T47D (cell line): Measurements from ENCODE around the gene C2orf92.

Experiments used
- DNase-seq, 2 experiments: peaks; one replicate each; pipeline versions ENCODE4 v3.0.0 to v3.0.0-alpha.2; 2011 to 2012; ENCODE audit warnings: low read depth in 1 of 2, low spot score in 1 of 2
- JUND ChIP-seq: IDR thresholded peaks from 2 replicates; pipeline ENCODE4 v1.6.1; 2012; ENCODE audit warnings: low read depth
- in situ Hi-C: cut with HindIII; loops from 2 replicates; pipeline ENCODE4 v1.10.0; 2016; ENCODE audit warnings: low sequenced_read_pairs, low pct_unique_long_range_greater_than_20kb

The C2orf92 gene

GRCh38 chr2:97741251-97741650 is 71.7 kb downstream of the C2orf92 start:
- in situ Hi-C loops, result no loop called here
- TF ChIP-seq JUND, result no peak
- DNase-seq, result no peak

- no peak for TF ChIP-seq JUND
- in situ Hi-C loops, result no loop called here
Observed at GRCh38 chr2:97741686-97742085, 72.2 kb downstream of the C2orf92 start.

DNA sequence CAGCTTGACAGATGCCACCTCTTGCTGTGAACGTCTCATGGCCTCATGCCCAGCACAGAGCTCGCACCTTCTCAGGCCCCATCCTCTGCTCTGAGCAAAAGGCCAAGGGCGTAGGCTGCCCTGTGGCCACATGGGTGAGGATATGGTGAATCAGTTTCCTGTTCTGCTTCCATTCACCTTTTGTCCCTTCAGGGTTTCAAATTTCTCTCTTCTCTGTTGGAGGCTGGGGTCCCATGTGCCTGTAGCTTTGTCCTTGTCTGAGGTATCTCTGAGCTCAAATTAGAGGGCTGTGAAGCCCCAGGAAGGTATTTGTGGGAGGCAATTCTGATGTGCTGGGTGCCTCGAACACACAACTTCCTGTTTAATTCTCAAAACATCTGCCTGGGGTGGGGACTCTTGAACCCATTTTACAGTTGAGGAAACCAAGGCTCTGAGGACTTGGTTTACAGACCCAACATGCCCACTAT is 72.9 kb downstream of the C2orf92 start:
- in situ Hi-C loops, result no loop called here

More at GRCh38 chr2:97741686-97742085, 72.2 kb downstream of the C2orf92 start:
- DNase-seq, result no peak

DNA sequence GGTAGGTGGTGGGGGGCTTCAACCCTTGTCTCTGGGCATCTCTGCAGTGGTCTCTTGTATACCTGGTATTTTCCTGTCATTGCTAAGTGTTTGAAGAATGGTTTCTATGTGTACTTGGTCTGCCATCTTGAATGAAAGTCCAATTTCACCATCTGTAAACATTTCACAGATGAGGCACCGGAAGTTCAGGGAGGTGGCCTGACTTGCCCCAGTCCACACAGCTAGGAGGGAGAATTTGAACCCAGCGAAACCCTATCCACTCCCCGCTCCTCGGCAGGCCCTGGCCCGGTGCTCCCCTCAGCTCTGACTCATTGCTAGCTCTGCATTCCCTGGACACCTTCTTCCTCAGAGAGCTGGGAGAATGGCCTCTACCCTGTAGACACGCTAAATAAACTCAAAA is 74.4 kb downstream of the C2orf92 start:
- TF ChIP-seq JUND, result no peak
- in situ Hi-C loops, result no loop called here
- DNase-seq, result no peak

More for the DNA sequence above, 72.9 kb downstream of the C2orf92 start:
- TF ChIP-seq JUND, result no peak
- no peak for DNase-seq

DNA sequence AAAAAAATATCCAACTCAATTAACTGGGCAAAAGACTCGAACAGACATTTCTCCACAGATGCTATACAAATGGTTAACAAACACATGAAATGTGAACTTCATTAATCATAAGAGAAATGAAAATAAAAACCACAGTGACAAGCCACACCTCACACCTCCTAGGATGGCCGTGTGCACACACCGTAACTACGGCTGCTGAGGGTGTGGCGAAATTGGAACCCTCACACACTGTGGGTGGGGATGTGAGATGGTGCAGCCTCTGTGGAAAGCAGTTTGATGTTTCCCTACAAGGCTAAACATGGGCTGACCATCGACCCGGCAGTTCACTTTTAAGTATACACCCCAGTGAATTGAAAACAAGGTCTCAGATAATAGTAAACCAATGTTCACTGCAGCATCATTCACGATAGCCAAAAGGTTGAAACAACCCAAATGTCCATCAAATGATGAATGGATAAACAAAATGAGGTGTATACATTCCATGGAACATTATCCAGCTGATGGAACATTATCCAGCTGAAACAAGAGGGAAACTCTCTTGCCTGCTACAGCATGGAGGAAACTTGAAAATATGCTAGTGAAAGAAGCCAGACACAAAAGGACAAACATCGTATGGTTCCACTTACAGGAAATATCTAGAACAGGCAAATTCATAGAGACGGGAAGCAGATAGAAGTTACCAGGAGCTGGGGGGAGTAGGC is 76.1 kb downstream of the C2orf92 start:
- TF ChIP-seq JUND, result no peak
- no peak for DNase-seq
- in situ Hi-C loops, result no loop called here

DNA sequence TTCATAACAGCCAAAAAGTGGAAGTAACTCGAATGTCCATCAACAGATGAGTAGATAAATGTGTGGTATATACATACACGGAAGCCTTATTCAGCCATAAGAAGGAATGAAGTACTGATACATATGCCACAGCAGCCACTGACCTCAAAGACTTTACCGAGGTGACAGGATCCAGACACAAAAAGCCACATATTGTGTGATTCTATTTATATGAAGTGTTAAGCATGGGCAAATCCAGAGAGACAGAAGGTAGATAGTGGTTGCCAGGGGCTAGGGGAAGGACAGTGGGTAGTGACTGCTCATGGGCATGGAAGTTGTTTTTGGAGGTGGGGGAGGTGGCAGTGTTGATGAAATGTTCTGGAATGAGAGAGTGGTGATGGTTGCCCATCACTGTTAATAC is 77.8 kb downstream of the C2orf92 start:
- DNase-seq, result no peak
- no peak for TF ChIP-seq JUND
- in situ Hi-C loops, result no loop called here

DNA sequence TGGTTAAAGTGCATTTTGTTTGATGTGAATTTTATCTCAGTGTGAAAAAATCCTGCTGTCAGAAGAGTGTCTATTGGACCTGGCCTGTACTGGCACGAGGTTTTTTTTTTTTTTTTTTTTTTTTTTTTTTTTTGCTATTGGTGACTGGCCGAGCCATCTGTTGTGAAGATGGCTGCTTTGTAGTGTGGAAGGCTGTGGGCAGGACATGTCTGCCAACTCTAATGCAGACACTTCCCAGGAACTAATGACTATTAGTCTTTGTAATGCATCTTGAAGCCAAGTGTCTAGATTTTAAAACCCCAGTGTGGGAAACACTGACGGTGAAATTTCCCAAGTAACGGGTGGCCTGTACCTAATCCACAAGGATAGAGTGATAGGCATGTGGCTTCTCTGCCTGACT is 78.2 kb downstream of the C2orf92 start:
- no peak for TF ChIP-seq JUND
- DNase-seq, result no peak
- in situ Hi-C loops, result no loop called here

DNA sequence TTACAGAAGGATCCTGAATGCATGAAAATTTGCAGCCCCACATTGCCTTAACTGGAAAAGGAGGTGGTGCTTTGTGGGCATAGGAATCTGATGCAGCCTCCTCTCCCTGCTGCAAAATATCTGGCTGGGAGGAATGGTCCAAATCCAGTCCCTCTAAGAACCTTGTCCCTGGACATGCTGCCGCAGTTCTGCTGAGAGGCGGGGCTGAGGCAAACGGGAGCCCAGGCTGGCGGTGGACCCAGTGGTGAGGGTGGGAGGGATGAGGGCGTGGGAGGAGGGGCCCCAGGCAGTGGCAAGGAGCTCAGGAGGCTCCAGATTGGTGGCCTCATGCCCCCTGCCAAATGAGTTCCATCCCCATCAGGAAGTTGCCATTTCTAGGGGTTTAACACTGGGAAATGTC is 80.1 kb downstream of the C2orf92 start:
- TF ChIP-seq JUND, result no peak
- in situ Hi-C loops, result no loop called here
- DNase-seq, result no peak

GRCh38 chr2:97750017-97750416 is 80.5 kb downstream of the C2orf92 start:
- no peak for DNase-seq
- in situ Hi-C loops, result no loop called here

DNA sequence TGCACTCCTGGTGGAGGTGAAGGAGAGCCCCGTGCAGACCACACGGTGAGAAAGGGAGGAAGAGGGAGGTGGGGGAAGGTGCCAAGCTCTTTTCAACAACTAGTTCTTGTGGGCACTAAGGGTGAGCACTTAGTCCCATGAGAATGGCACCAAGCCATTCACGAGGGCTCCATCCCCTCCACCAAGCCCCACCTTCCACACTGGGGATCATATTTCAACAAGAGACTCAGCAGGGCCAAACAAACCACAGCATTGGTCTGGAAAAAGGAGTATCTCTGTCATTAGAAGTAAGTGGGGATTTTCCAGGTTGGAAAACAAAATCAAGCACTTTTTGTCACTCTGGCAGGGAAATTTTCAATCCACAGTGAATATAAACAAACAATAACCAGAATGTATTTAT is 82.2 kb downstream of the C2orf92 start:
- no peak for TF ChIP-seq JUND
- no peak for DNase-seq
- in situ Hi-C loops, result no loop called here

More at GRCh38 chr2:97750017-97750416, 80.5 kb downstream of the C2orf92 start:
- TF ChIP-seq JUND, result no peak
